GM23338 (cell line): ENCODE measurements around the gene MAD1L1. TPM values are rescaled to one million over a fixed set of nuclear protein-coding genes. Genes with fewer than 3 reads are reported as not detected.

ENCODE experiments used
- ATAC-seq: fragments of 200-7000 bp; cut with Tn5 transposase; 3 replicates; pipeline ENCODE4 v1.9.1; 2020
- DNase-seq: peaks from one replicate; pipeline ENCODE4 v3.0.0-alpha.2; 2015; ENCODE audit warnings: low spot score
- H2AFZ ChIP-seq: fragments of 200-600 bp; sonication (generic); 2 replicates; pipeline ENCODE4 v1.8.0; 2016; ENCODE audit warnings: antibody characterized with exemption, mild to moderate bottlenecking, moderate library complexity
- H3F3A ChIP-seq: fragments of 200-600 bp; sonication (generic); replicated peaks from 2 replicates; pipeline ENCODE4 v1.8.0; 2017; ENCODE audit warnings: antibody characterized with exemption, mixed run types, low read depth
- H3K27ac ChIP-seq: fragments of 200-600 bp; sonication (generic); 2 replicates; pipeline ENCODE4 v1.6.1; 2016; ENCODE audit warnings: low read depth
- H3K27me3 ChIP-seq: fragments of 200-600 bp; sonication (generic); 2 replicates; pipeline ENCODE4 v1.8.0; 2016; ENCODE audit warnings: mild to moderate bottlenecking, mixed run types, moderate library complexity; ENCODE audit not compliant: insufficient read depth
- H3K36me3 ChIP-seq: fragments of 200-600 bp; sonication (generic); 2 replicates; pipeline ENCODE4 v1.8.0; 2016; ENCODE audit warnings: mild to moderate bottlenecking; ENCODE audit not compliant: insufficient read depth
- H3K4me1 ChIP-seq: fragments of 200-600 bp; sonication (generic); 2 replicates; pipeline ENCODE4 v1.8.0; 2016; ENCODE audit warnings: mild to moderate bottlenecking, moderate library complexity; ENCODE audit not compliant: insufficient read depth
- H3K4me2 ChIP-seq: fragments of 200-600 bp; sonication (generic); 2 replicates; pipeline ENCODE4 v1.7.1; 2017; ENCODE audit warnings: mixed run types
- H3K4me3 ChIP-seq: fragments of 200-600 bp; sonication (generic); 2 replicates; pipeline ENCODE4 v1.6.1; 2016; ENCODE audit warnings: mixed run types
- H3K79me2 ChIP-seq: fragments of 200-600 bp; sonication (generic); replicated peaks from 2 replicates; pipeline ENCODE4 v1.8.0; 2017; ENCODE audit warnings: mild to moderate bottlenecking; ENCODE audit not compliant: insufficient read depth
- H3K9me2 ChIP-seq: fragments of 200-600 bp; sonication (generic); 2 replicates; pipeline ENCODE4 v1.8.0; 2017; ENCODE audit not compliant: insufficient read depth
- H4K20me1 ChIP-seq: fragments of 200-600 bp; sonication (generic); replicated peaks from 2 replicates; pipeline ENCODE4 v1.8.0; 2017; ENCODE audit warnings: mild to moderate bottlenecking; ENCODE audit not compliant: insufficient read depth
- H3K27ac Mint-ChIP-seq: 2 replicates; pipeline ENCODE4 v1.8.0; 2020; ENCODE audit warnings: inconsistent platforms, mild to moderate bottlenecking, moderate library complexity, mixed read lengths
- H3K27me3 Mint-ChIP-seq: 3 replicates; pipeline ENCODE4 v1.8.0; 2022; ENCODE audit warnings: low read depth, mild to moderate bottlenecking, moderate library complexity, mixed read lengths, inconsistent platforms; ENCODE audit not compliant: insufficient read depth, poor library complexity
- H3K36me3 Mint-ChIP-seq: 3 replicates; pipeline ENCODE4 v1.8.0; 2021; ENCODE audit warnings: low read depth, mild to moderate bottlenecking, inconsistent platforms, moderate library complexity, mixed read lengths
- H3K4me1 Mint-ChIP-seq: 3 replicates; pipeline ENCODE4 v1.8.0; 2020; ENCODE audit warnings: mild to moderate bottlenecking, inconsistent platforms, mixed read lengths
- H3K4me3 Mint-ChIP-seq: 3 replicates; pipeline ENCODE4 v1.8.0; 2021; ENCODE audit warnings: moderate library complexity, mild to moderate bottlenecking, inconsistent platforms, mixed read lengths
- H3K9me3 Mint-ChIP-seq: 3 replicates; pipeline ENCODE4 v1.8.0; 2020; ENCODE audit warnings: moderate library complexity, mild to moderate bottlenecking, inconsistent platforms, mixed read lengths
- CREB1 ChIP-seq: fragments of 250-450 bp; sonication (Bioruptor Pico); IDR thresholded peaks from 2 replicates; pipeline ENCODE4 v1.5.0; 2020; ENCODE audit warnings: low read depth, mild to moderate bottlenecking, moderate library complexity
- EZH2 ChIP-seq: fragments of 200-600 bp; sonication (generic); IDR thresholded peaks from one replicate; pipeline ENCODE4 v1.8.0; 2017; ENCODE audit warnings: antibody characterized with exemption, mild to moderate bottlenecking, low read depth; ENCODE audit not compliant: unreplicated experiment
- EZH2phosphoT487 ChIP-seq: fragments of 200-600 bp; sonication (generic); IDR thresholded peaks from one replicate; pipeline ENCODE4 v1.8.1; 2018; ENCODE audit warnings: antibody characterized with exemption; ENCODE audit not compliant: unreplicated experiment
- JUNB ChIP-seq: IDR thresholded peaks from one replicate; pipeline ENCODE4 v1.6.1; 2016; ENCODE audit warnings: antibody characterized with exemption; ENCODE audit not compliant: unreplicated experiment
- NANOG ChIP-seq: IDR thresholded peaks from 2 replicates; pipeline ENCODE4 v1.6.1; 2016; ENCODE audit warnings: antibody characterized with exemption, borderline replicate concordance
- POLR2AphosphoS5 ChIP-seq: IDR thresholded peaks from 2 replicates; pipeline ENCODE4 v1.6.1; 2016; ENCODE audit warnings: antibody characterized with exemption, low read depth
- STAT1 ChIP-seq: IDR thresholded peaks from one replicate; pipeline ENCODE4 v1.6.1; 2016; ENCODE audit warnings: antibody characterized with exemption; ENCODE audit not compliant: unreplicated experiment
- ZNF331 ChIP-seq: fragments of 250-450 bp; sonication (Bioruptor Pico); IDR thresholded peaks from 2 replicates; pipeline ENCODE4 v1.5.0; 2020; ENCODE audit warnings: low read depth, mild to moderate bottlenecking, moderate library complexity
- polyA plus RNA-seq: library from polyadenylated mRNA; unstranded; fragments of >200 nt; fragmentation: Nextera tagmentation; extraction: Ambion mirVana; gene quantifications from 2 replicates; pipeline ENCODE4 v1.2.1, GENCODE V29; 2016
- total RNA-seq: library from RNA; depleted of rRNA; stranded (reverse); fragments of >200 nt; shearing (Covaris generic); gene quantifications from 2 replicates; pipeline ENCODE4 v1.2.3, GENCODE V29; 2014
- TF ChIP-seq, protein P1 (sequence below): IDR thresholded peaks from one replicate; pipeline ENCODE4 v1.6.1; 2018; ENCODE audit warnings: antibody characterized with exemption; ENCODE audit not compliant: unreplicated experiment
- TF ChIP-seq, protein P2 (sequence below), 2 experiments: fragments of 200-600 bp in 1 of 2; sonication (generic) in 1 of 2; conservative IDR thresholded peaks; 2 replicates each; pipeline versions ENCODE4 v1.5.1 to v1.6.1; 2016 to 2017; ENCODE audit warnings: antibody characterized with exemption in 2 of 2, low read depth in 2 of 2, mild to moderate bottlenecking in 2 of 2, moderate library complexity in 1 of 2
- TF ChIP-seq, protein P3 (sequence below): fragments of 250-450 bp; sonication (Bioruptor Pico); IDR thresholded peaks from 2 replicates; pipeline ENCODE4 v1.5.0; 2020; ENCODE audit warnings: mild to moderate bottlenecking, moderate library complexity

The MAD1L1 gene
- total and polyA plus RNA-seq, 2 experiments from 2014 or later, result 40.3 to 59.3 TPM

DNA sequence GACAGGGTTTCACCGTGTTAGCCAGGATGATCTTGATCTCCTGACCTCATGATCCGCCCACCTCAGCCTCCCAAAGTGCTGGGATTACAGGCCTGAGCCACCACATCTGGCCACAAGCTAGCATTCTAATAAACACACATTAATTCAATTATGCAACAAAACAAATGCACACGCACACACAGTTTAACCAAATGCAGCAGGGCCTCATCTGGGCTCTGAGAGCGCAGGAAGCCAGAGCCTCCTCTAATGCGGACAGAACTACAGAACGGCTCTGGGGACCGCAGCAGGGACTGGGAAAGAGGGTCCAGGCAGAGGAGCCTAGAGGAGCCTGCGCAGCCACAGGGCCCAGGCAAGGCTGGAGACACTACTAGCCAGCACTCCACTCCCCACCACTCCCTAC, 3.8 kb downstream of the MAD1L1 start (continued):
- TF ChIP-seq, protein P1, sequence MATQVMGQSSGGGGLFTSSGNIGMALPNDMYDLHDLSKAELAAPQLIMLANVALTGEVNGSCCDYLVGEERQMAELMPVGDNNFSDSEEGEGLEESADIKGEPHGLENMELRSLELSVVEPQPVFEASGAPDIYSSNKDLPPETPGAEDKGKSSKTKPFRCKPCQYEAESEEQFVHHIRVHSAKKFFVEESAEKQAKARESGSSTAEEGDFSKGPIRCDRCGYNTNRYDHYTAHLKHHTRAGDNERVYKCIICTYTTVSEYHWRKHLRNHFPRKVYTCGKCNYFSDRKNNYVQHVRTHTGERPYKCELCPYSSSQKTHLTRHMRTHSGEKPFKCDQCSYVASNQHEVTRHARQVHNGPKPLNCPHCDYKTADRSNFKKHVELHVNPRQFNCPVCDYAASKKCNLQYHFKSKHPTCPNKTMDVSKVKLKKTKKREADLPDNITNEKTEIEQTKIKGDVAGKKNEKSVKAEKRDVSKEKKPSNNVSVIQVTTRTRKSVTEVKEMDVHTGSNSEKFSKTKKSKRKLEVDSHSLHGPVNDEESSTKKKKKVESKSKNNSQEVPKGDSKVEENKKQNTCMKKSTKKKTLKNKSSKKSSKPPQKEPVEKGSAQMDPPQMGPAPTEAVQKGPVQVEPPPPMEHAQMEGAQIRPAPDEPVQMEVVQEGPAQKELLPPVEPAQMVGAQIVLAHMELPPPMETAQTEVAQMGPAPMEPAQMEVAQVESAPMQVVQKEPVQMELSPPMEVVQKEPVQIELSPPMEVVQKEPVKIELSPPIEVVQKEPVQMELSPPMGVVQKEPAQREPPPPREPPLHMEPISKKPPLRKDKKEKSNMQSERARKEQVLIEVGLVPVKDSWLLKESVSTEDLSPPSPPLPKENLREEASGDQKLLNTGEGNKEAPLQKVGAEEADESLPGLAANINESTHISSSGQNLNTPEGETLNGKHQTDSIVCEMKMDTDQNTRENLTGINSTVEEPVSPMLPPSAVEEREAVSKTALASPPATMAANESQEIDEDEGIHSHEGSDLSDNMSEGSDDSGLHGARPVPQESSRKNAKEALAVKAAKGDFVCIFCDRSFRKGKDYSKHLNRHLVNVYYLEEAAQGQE, result no peak
- TF ChIP-seq ZNF331, result no peak
- TF ChIP-seq, protein P2, sequence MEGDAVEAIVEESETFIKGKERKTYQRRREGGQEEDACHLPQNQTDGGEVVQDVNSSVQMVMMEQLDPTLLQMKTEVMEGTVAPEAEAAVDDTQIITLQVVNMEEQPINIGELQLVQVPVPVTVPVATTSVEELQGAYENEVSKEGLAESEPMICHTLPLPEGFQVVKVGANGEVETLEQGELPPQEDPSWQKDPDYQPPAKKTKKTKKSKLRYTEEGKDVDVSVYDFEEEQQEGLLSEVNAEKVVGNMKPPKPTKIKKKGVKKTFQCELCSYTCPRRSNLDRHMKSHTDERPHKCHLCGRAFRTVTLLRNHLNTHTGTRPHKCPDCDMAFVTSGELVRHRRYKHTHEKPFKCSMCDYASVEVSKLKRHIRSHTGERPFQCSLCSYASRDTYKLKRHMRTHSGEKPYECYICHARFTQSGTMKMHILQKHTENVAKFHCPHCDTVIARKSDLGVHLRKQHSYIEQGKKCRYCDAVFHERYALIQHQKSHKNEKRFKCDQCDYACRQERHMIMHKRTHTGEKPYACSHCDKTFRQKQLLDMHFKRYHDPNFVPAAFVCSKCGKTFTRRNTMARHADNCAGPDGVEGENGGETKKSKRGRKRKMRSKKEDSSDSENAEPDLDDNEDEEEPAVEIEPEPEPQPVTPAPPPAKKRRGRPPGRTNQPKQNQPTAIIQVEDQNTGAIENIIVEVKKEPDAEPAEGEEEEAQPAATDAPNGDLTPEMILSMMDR (conservative IDR thresholded peaks at IDR 0.05; ENCODE audit: low read depth in 2 of 2), result no peak
- no peak for TF ChIP-seq STAT1
- TF ChIP-seq CREB1 (CRISPR knock-in tag), result no peak

DNA sequence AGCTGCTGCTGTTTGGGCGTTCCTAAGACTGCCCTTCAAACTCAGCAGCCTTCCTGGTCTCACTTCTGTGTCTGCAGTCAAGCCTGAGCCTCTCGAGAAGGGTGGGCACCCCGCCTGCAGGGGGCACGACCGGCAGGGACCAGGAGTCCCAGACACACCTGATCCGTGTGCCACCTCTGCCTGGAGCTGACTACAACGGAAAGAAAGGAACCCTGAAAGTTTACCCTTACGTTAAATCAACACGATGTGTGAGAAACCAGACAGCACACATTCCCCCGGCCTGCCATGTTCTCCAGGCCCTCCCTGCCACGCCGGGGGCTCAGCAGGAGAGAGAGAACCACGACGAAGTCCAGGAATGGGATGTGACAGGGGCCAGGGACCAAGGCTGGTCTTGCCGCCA, 5.0 kb downstream of the MAD1L1 start:
- H2AFZ ChIP-seq, result no peak overlapping the region
- H3K4me2 ChIP-seq, result no peak overlapping the region
- no peaks in the 10 kb centered on the region for H3K27me3 ChIP-seq
- H3K4me1 Mint-ChIP-seq, result peaks cover 6% of the 10 kb centered on the region
- no peak overlapping the region for H3K27ac ChIP-seq
- H3F3A ChIP-seq, result no peaks in the 10 kb centered on the region
- H3K27me3 Mint-ChIP-seq, result peaks cover 6% of the 10 kb centered on the region
- H3K9me3 Mint-ChIP-seq, result no peaks in the 10 kb centered on the region
- H3K36me3 Mint-ChIP-seq, result peaks cover 59% of the 10 kb centered on the region
- no peak overlapping the region for H3K4me3 Mint-ChIP-seq
- no peak overlapping the region for H3K27ac Mint-ChIP-seq
- peaks cover 72% of the 10 kb centered on the region for H3K79me2 ChIP-seq
- peaks cover 6% of the 10 kb centered on the region for H3K4me1 ChIP-seq
- no peak overlapping the region for H3K4me3 ChIP-seq
- H3K9me2 ChIP-seq, result no peaks in the 10 kb centered on the region
- ATAC-seq (no peak), DNase-seq (no peak)
- H3K36me3 ChIP-seq, result no peaks in the 10 kb centered on the region; the same call in 1 of the 2 replicates
- peaks cover 12% of the 10 kb centered on the region for H4K20me1 ChIP-seq
- TF ChIP-seq, protein P2 (conservative IDR thresholded peaks at IDR 0.05; ENCODE audit: low read depth in 2 of 2), result no peak
- no peak for TF ChIP-seq POLR2AphosphoS5
- TF ChIP-seq CREB1 (CRISPR knock-in tag), result no peak
- no peak for TF ChIP-seq ZNF331
- TF ChIP-seq NANOG, result no peak
- no peak for TF ChIP-seq EZH2phosphoT487
- no peak for TF ChIP-seq JUNB
- TF ChIP-seq, protein P3, sequence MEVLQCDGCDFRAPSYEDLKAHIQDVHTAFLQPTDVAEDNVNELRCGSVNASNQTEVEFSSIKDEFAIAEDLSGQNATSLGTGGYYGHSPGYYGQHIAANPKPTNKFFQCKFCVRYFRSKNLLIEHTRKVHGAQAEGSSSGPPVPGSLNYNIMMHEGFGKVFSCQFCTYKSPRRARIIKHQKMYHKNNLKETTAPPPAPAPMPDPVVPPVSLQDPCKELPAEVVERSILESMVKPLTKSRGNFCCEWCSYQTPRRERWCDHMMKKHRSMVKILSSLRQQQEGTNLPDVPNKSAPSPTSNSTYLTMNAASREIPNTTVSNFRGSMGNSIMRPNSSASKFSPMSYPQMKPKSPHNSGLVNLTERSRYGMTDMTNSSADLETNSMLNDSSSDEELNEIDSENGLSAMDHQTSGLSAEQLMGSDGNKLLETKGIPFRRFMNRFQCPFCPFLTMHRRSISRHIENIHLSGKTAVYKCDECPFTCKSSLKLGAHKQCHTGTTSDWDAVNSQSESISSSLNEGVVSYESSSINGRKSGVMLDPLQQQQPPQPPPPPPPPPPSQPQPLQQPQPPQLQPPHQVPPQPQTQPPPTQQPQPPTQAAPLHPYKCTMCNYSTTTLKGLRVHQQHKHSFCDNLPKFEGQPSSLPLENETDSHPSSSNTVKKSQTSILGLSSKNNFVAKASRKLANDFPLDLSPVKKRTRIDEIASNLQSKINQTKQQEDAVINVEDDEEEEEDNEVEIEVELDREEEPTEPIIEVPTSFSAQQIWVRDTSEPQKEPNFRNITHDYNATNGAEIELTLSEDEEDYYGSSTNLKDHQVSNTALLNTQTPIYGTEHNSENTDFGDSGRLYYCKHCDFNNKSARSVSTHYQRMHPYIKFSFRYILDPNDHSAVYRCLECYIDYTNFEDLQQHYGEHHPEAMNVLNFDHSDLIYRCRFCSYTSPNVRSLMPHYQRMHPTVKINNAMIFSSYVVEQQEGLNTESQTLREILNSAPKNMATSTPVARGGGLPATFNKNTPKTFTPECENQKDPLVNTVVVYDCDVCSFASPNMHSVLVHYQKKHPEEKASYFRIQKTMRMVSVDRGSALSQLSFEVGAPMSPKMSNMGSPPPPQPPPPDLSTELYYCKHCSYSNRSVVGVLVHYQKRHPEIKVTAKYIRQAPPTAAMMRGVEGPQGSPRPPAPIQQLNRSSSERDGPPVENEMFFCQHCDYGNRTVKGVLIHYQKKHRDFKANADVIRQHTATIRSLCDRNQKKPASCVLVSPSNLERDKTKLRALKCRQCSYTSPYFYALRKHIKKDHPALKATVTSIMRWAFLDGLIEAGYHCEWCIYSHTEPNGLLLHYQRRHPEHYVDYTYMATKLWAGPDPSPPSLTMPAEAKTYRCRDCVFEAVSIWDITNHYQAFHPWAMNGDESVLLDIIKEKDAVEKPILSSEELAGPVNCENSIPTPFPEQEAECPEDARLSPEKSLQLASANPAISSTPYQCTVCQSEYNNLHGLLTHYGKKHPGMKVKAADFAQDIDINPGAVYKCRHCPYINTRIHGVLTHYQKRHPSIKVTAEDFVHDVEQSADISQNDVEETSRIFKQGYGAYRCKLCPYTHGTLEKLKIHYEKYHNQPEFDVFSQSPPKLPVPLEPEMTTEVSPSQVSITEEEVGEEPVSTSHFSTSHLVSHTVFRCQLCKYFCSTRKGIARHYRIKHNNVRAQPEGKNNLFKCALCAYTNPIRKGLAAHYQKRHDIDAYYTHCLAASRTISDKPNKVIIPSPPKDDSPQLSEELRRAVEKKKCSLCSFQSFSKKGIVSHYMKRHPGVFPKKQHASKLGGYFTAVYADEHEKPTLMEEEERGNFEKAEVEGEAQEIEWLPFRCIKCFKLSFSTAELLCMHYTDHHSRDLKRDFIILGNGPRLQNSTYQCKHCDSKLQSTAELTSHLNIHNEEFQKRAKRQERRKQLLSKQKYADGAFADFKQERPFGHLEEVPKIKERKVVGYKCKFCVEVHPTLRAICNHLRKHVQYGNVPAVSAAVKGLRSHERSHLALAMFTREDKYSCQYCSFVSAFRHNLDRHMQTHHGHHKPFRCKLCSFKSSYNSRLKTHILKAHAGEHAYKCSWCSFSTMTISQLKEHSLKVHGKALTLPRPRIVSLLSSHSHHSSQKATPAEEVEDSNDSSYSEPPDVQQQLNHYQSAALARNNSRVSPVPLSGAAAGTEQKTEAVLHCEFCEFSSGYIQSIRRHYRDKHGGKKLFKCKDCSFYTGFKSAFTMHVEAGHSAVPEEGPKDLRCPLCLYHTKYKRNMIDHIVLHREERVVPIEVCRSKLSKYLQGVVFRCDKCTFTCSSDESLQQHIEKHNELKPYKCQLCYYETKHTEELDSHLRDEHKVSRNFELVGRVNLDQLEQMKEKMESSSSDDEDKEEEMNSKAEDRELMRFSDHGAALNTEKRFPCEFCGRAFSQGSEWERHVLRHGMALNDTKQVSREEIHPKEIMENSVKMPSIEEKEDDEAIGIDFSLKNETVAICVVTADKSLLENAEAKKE, result no peak
- no peak for TF ChIP-seq EZH2
